Urothelium cell line (cell line): ENCODE data around the gene DHTKD1.
"Not testable (repeated sequence)": the region's sequence is repeated elsewhere in the genome, so short reads cannot be mapped to it uniquely, and the experiment has no call there.

Source experiments
- DNase-seq: peaks from one replicate; pipeline ENCODE4 v3.0.0; 2011; ENCODE audit warnings: low spot score, mixed read lengths
- FAIRE-seq: peaks from 2 replicates; lab custom pipeline; 2011; peaks lifted over from hg19 to GRCh38; lab: Jason Lieb, UNC

The DHTKD1 gene

GRCh38 chr10:12062754-12063482, 5.8 kb upstream of the DHTKD1 start:
- no peak for FAIRE-seq

GRCh38 chr10:12063483-12063818, 5.3 kb upstream of the DHTKD1 start:
- DNase-seq: no peak
- FAIRE-seq: no peak

More at GRCh38 chr10:12062754-12063482, 5.8 kb upstream of the DHTKD1 start:
- no peak for DNase-seq

- FAIRE-seq (no peak), DNase-seq (peak; percentile 60)
Observed at GRCh38 chr10:12067336-12067735, 1.4 kb upstream of the DHTKD1 start.

GRCh38 chr10:12071441-12071840, 2.7 kb downstream of the DHTKD1 start:
- DNase-seq, FAIRE-seq: not testable (repeated sequence)

GRCh38 chr10:12073526-12073925, 4.8 kb downstream of the DHTKD1 start:
- FAIRE-seq: no peak
- no peak for DNase-seq

- no peak for DNase-seq
- FAIRE-seq: no peak
Observed at GRCh38 chr10:12077580-12078180, 8.9 kb downstream of the DHTKD1 start.

- no peak for FAIRE-seq
Observed at GRCh38 chr10:12081470-12081869, 12.7 kb downstream of the DHTKD1 start.

GRCh38 chr10:12081879-12082557, 13.3 kb downstream of the DHTKD1 start:
- peak; percentile 31 for DNase-seq
- peak; percentile 13 for FAIRE-seq

More at GRCh38 chr10:12081470-12081869, 12.7 kb downstream of the DHTKD1 start:
- no peak for DNase-seq

- FAIRE-seq (no peak), DNase-seq (no peak)
Observed at GRCh38 chr10:12088919-12089318, 20.2 kb downstream of the DHTKD1 start.

- FAIRE-seq (no peak), DNase-seq (no peak)
Observed at GRCh38 chr10:12091421-12091820, 22.7 kb downstream of the DHTKD1 start.

- not testable (repeated sequence) for DNase-seq, FAIRE-seq
Observed at GRCh38 chr10:12097361-12097760, 28.6 kb downstream of the DHTKD1 start.

- FAIRE-seq (no peak), DNase-seq (peak; percentile 43)
Observed at GRCh38 chr10:12097791-12098190, 29.0 kb downstream of the DHTKD1 start.

GRCh38 chr10:12098966-12099365, 30.2 kb downstream of the DHTKD1 start:
- no peak for FAIRE-seq

GRCh38 chr10:12103802-12104201, 35.0 kb downstream of the DHTKD1 start:
- no peak for DNase-seq
- no peak for FAIRE-seq

More at GRCh38 chr10:12098966-12099365, 30.2 kb downstream of the DHTKD1 start:
- DNase-seq: no peak

GRCh38 chr10:12107781-12108180, 39.0 kb downstream of the DHTKD1 start:
- no peak for DNase-seq

GRCh38 chr10:12109286-12109685, 40.5 kb downstream of the DHTKD1 start:
- FAIRE-seq (no peak), DNase-seq (no peak)

More at GRCh38 chr10:12107781-12108180, 39.0 kb downstream of the DHTKD1 start:
- no peak for FAIRE-seq

GRCh38 chr10:12111528-12111927, 42.8 kb downstream of the DHTKD1 start:
- DNase-seq: no peak
- no peak for FAIRE-seq

GRCh38 chr10:12113627-12114026, 44.9 kb downstream of the DHTKD1 start:
- FAIRE-seq: no peak

GRCh38 chr10:12121673-12122072, 52.9 kb downstream of the DHTKD1 start:
- FAIRE-seq (no peak), DNase-seq (no peak)

More at GRCh38 chr10:12113627-12114026, 44.9 kb downstream of the DHTKD1 start:
- no peak for DNase-seq

- FAIRE-seq: peak; percentile 76
- peak; percentile 100 for DNase-seq
Observed at GRCh38 chr10:12129222-12130111, 60.7 kb downstream of the DHTKD1 start, which contains the start of gene SEC61A2. SEC61A2 (plus strand) TSS chr10:12129677; CDS start chr10:12129788, 111 bp downstream.
